ENCODE results near the gene PITPNC1. TPM values are rescaled to one million over a fixed set of nuclear protein-coding genes. Genes with fewer than 3 reads are reported as not detected.

Gene PITPNC1
- total RNA-seq, 1 experiment from 2014 or later: 22.3 TPM

DNA sequence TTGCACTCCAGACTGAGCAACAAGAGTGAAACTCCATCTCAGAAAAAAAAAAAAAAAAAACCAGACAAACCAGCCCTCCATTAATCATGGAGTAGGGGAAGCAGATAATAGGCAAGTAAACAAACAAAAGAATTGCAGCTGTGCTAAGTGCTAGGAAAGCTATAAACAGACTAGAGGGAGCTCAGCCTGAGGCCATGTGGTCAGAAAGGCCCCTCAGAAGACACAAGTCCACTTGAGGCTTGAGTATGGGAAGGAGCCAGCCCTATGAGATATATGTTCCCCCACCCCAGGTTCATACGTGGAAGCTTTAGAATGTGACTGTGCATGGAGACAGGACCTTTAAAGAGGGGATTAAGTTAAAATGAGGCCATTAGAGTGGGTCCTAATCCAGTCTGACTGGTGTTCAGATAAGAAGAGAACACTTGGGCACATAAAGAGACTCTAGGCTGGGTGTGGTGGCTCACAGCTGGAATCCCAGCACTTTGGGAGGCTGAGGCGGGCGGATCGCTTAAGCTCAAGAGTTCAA lies 208.1 kb downstream of the PITPNC1 start:
- DNase-seq: no peak
- Histone ChIP-seq H3K4me3 (ENCODE audit: insufficient read depth, low read depth, low read length) (no peak overlapping the region), H3K36me3 (replicated peaks; ENCODE audit: control insufficient read depth, insufficient read depth, low read length) (no peaks in the 10 kb centered on the region), H3K27me3 (ENCODE audit: control insufficient read depth, insufficient read depth, low read length) (no peaks in the 10 kb centered on the region)

DNA sequence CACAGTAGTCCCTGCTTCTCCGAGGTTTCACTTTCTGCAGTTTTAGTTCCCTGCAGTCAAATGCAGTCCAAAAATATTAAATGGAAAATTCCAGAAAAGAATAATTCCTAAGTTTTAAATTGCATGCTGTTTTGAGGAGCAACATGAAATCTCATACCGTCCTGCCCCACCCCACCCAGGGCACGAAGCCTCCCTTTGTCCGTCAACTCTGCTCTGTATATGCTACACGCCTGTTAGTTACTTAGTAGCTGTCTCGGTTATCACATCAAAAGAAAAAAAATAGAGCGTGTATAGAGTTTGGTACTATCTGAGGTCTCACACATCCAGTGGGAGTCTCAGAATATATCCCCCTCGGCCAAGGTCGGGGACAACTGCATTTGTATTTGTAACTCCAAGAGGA lies 211.2 kb downstream of the PITPNC1 start:
- no peak for DNase-seq

DNA sequence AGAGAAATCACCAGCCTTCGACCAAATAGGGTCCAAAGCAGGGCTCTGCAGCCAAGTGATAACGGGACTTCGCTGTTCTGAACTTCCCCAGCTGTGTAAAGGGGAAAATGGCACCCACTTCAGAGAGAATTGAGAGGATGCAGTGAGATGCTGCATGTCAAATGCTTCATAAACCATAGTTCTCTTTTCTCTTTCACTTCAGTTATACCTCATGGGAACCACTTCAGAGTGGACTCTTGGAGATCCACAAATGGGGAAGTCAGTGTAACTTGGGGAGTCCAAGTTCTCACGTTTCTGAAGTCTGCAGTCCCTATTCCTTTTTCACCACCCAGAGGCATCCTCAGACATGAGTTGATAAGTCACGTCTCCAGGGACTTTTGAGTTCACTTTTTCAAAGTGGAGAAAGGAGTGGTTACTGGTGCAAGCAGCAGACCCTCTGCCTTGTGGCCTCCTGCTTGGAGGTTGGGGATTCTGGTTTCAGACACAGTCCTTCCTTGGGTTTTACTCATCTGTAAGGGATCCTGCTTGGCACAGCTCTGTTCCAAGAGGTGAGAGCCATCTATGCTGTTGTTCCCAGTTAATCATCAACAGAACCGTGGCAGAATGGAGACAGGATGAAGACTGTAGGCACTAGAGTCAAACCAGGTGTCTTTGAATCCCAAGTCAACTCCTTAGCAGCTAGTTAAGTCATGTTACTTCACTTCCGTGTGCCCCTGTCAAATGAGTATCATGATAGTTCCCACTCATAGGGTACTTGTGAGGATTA lies 217.2 kb downstream of the PITPNC1 start:
- H3K4me3 ChIP-seq (ENCODE audit: insufficient read depth, low read depth, low read length): no peak overlapping the region
- no peaks in the 10 kb centered on the region for H3K36me3 ChIP-seq (replicated peaks; ENCODE audit: control insufficient read depth, insufficient read depth, low read length)
- DNase-seq: no peak
- H3K27me3 ChIP-seq (ENCODE audit: control insufficient read depth, insufficient read depth, low read length): no peaks in the 10 kb centered on the region

More for the DNA sequence above, 211.2 kb downstream of the PITPNC1 start:
- no peaks in the 10 kb centered on the region for H3K27me3 ChIP-seq (ENCODE audit: control insufficient read depth, insufficient read depth, low read length)
- no peaks in the 10 kb centered on the region for H3K36me3 ChIP-seq (replicated peaks; ENCODE audit: control insufficient read depth, insufficient read depth, low read length)
- H3K4me3 ChIP-seq (ENCODE audit: insufficient read depth, low read depth, low read length): no peak overlapping the region

DNA sequence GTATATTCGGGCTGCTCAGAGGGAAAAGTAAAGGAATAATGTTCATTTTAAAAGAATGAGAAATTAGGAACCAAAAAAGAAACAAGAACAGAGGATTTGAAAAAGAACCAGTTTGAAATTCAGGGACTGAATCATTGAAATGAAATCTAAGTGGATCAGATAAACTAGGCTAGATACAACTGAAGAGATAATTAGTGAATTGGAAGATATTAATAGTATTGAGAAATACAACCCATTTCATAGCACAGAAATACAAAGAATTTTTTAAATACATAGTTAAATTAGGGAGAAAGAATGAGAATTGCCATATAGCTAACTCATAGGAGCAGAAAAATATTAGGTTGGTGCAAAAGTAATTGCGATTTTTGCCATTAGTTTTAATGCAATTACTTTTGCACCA lies 223.3 kb downstream of the PITPNC1 start:
- no peaks in the 10 kb centered on the region for H3K36me3 ChIP-seq (replicated peaks; ENCODE audit: control insufficient read depth, insufficient read depth, low read length)
- no peak for DNase-seq
- H3K4me3 ChIP-seq (ENCODE audit: insufficient read depth, low read depth, low read length): no peak overlapping the region
- H3K27me3 ChIP-seq (ENCODE audit: control insufficient read depth, insufficient read depth, low read length): no peaks in the 10 kb centered on the region

DNA sequence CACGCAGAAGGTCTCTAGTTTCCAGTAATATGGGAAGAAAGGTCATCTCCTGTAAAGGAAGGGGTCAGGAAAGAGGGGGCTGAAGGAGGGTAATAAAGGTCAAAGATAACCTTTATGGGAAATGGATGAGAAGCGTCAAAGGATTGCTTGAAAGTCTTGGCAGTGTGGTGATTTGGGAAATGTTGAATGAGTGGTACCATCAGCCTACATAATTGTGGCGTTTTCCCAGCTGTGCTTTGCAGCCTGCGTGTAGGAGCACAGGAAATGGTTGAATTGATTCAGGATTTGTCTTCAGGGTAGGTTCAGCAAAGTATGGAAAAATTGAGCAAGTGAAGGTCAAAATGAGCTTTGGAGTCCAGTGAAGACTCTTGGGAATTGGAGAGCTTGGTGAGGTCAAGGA lies 224.8 kb downstream of the PITPNC1 start:
- no peak for DNase-seq
- H3K4me3 ChIP-seq (ENCODE audit: insufficient read depth, low read depth, low read length): no peak overlapping the region
- no peaks in the 10 kb centered on the region for H3K27me3 ChIP-seq (ENCODE audit: control insufficient read depth, insufficient read depth, low read length)
- H3K36me3 ChIP-seq (replicated peaks; ENCODE audit: control insufficient read depth, insufficient read depth, low read length): no peaks in the 10 kb centered on the region

DNA sequence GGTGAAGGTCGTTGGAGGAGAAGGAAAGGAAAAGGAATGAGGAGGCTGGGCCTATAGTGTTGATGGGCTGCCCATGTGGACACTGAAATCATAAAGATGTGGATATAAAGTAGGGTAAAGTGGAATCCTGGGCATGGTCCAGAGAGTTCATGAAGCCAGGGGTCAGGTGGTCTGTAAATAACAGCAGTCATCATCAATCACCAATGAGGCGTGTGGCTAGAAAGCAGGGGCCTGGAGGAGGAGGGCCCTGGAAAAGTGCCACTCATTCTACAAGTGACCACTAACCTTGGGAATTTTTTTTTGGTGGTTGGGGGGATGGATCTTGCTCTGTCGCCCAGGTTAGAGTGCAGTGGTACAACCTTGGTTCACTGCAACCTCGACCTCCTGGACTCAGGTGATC lies 225.4 kb downstream of the PITPNC1 start:
- no peak for DNase-seq
- Histone ChIP-seq H3K27me3 (ENCODE audit: control insufficient read depth, insufficient read depth, low read length) (no peaks in the 10 kb centered on the region), H3K4me3 (ENCODE audit: insufficient read depth, low read depth, low read length) (no peak overlapping the region), H3K36me3 (replicated peaks; ENCODE audit: control insufficient read depth, insufficient read depth, low read length) (no peaks in the 10 kb centered on the region)

DNA sequence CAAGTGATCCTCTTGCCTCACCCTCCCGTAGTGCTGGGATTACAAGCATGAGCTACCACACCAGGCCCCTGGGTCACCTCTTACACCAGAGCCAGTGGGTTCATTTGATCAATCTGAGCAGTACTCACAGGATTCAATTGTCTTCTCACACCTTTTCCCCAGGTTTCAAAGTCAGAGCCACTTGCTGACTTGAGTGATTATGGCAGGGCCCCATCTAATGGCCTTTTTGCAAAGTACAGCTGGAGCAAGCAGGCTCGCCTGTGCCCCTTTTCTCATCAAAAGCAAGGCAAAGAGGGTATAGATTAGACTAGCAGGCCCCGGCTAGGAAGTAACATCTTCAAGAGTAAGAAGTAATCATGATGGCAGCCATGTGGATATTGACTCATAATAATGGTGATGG lies 225.9 kb downstream of the PITPNC1 start:
- no peaks in the 10 kb centered on the region for H3K27me3 ChIP-seq (ENCODE audit: control insufficient read depth, insufficient read depth, low read length)
- no peaks in the 10 kb centered on the region for H3K36me3 ChIP-seq (replicated peaks; ENCODE audit: control insufficient read depth, insufficient read depth, low read length)
- H3K4me3 ChIP-seq (ENCODE audit: insufficient read depth, low read depth, low read length): no peak overlapping the region
- peak; percentile 80 for DNase-seq

DNA sequence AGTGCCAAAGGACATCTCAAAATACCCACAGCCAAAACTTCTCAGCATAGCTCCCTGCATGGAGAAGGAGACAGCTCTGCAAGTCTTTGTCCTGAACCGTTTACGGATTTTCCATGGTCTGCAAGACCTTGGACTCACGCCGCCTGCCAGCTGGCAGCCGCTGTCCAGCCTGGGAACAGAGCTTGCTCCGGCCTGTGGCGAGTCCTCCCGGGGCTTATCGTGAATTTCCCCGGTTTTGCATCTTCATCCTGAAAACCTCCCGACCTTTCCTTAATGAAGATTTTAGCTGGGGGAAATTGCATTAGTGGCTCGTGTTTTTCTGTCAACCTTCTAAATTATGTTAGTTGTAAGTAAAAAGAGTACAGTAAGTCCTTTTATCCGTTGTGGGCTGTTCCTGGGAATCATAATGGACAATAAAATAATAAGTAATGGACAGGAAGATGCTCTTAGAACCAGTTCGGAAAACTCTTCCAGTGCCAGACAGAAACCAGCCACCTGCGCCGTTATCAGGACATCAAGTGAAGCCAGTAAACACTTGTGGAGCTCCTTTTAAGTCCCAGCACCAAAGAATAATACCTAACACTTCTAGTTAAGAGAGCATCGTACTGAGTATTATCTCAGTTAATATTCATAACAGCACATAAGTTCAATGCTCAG lies 228.3 kb downstream of the PITPNC1 start:
- DNase-seq: no peak

DNA sequence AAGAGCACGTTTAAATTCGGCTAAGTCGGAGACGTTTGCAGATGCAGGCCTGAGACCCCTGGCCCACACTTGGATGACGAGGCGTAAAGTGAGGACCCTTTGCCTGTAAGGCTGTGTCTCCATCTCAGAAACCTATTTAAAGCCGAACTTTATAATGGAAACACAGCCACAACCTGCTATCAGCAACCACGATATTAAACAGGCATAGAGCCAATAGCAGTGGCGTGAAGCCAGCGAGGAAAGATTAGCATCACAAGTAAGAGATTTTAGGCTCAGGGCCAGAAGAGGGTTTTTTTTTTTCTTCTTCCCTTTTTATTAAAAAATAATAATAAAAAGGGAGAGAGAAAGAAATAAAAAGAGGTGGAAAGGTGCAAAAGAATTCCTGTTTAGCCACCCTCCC lies 229.4 kb downstream of the PITPNC1 start:
- Histone ChIP-seq H3K36me3 (replicated peaks; ENCODE audit: control insufficient read depth, insufficient read depth, low read length) (no peaks in the 10 kb centered on the region), H3K27me3 (ENCODE audit: control insufficient read depth, insufficient read depth, low read length) (no peaks in the 10 kb centered on the region), H3K4me3 (ENCODE audit: insufficient read depth, low read depth, low read length) (no peak overlapping the region)
- no peak for DNase-seq

More for the DNA sequence above, 228.3 kb downstream of the PITPNC1 start:
- Histone ChIP-seq H3K4me3 (ENCODE audit: insufficient read depth, low read depth, low read length) (no peak overlapping the region), H3K27me3 (ENCODE audit: control insufficient read depth, insufficient read depth, low read length) (no peaks in the 10 kb centered on the region), H3K36me3 (replicated peaks; ENCODE audit: control insufficient read depth, insufficient read depth, low read length) (no peaks in the 10 kb centered on the region)

DNA sequence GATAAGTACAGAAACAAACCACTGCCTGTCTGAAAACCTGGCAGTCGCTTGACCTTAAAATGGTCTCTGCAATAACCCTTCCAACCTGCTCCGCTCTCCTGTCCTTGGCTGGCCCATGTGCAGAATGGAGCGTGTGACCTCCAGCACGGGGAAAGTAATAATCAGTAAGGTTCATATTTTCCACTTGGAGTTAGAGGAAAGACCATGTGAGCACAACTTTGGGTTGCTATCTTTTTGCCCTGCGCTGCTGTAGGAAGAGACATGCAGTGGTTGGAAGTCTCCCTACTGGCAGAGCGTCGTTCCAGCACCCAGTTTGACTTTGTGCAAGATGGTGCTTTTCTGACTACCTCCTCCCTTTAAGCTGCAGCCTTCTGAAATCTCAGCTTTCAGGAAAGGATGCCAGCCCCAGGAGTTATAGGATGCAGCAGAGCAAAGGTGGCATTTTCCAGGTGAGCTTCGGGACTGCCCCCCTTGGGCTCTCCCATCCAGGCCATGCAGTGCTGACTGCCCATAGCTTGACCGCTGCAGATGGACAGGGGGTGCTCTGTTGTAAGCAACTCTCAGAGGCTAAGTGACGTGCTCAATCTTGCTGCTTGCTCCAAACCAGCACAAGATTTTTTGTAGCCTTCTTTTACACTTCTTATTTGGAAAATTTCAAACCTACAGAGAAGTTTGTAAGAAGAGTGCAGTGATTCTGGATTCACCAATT lies 230.0 kb downstream of the PITPNC1 start:
- DNase-seq: peak; percentile 41
- H3K36me3 ChIP-seq (replicated peaks; ENCODE audit: control insufficient read depth, insufficient read depth, low read length): no peaks in the 10 kb centered on the region

DNA sequence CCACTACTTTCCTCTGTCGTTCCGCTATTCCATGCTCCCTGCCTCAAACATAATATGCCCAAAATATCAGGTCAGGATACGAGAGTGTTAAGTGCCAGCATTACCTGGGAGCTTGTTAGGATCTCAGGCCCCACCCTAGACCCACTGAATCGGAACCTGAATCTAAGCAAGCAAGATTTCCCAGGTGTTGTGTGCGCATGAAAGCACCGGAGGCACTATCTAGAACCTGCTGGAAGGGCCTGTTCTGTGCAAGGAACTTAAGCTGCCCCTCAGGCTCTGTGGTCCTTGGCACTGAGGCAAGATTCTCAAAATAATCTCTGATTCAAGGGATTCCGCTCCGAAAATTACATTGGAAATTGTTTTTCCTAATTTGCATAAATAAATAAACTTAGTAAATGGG lies 233.0 kb downstream of the PITPNC1 start:
- Histone ChIP-seq H3K27me3 (ENCODE audit: control insufficient read depth, insufficient read depth, low read length) (no peaks in the 10 kb centered on the region), H3K4me3 (ENCODE audit: insufficient read depth, low read depth, low read length) (no peak overlapping the region), H3K36me3 (replicated peaks; ENCODE audit: control insufficient read depth, insufficient read depth, low read length) (no peaks in the 10 kb centered on the region)
- no peak for DNase-seq

More for the DNA sequence above, 230.0 kb downstream of the PITPNC1 start:
- Histone ChIP-seq H3K4me3 (ENCODE audit: insufficient read depth, low read depth, low read length) (no peak overlapping the region), H3K27me3 (ENCODE audit: control insufficient read depth, insufficient read depth, low read length) (no peaks in the 10 kb centered on the region)

DNA sequence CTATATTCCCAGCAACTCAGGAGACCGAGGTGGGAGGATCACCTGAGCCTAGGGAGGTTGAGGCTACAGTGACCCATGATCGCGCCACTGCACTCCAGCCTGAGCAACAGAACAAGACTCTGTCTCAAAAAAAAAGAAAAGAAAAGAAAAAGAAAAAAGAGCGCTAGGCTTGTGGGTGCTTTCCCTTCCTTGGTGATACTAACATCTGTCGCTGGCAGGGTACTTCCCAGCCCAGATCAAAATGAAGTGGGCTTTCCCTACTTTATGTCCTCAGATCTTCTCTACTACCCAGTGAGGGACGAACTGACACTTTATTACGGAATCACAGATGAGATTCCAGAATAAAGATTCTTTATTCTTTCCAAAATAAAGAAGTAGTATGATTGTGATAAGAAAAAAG lies 236.9 kb downstream of the PITPNC1 start:
- Histone ChIP-seq H3K27me3 (ENCODE audit: control insufficient read depth, insufficient read depth, low read length) (no peaks in the 10 kb centered on the region), H3K4me3 (ENCODE audit: insufficient read depth, low read depth, low read length) (no peak overlapping the region), H3K36me3 (replicated peaks; ENCODE audit: control insufficient read depth, insufficient read depth, low read length) (no peaks in the 10 kb centered on the region; the same call in none of the 2 replicates)
- no peak for DNase-seq

DNA sequence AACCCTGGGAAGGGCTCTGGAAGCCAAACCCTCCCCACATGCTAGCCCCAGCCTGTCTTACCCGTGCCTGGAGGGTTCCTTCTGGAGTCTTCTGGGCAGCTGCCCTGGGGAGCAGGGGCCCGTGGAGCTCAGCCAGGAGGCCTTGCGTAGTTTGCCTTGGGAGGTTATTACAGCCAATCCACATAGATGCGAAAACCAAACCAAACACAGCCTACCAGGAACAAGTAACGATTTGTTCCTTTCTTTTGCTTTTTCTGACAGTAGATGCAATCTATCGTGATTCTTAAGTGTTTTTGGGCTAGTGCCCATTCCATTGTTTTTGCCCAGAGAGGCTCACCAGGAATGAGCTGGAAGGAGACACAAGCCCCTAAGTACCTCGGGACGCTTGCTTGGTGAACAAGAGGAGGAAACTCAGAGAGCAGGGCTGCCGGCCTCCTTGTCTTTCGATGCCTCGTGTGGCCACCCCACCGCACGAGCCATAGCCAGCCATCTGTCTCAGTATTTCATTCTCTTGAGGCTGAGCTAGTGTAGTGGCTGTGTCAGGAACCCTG lies 238.0 kb downstream of the PITPNC1 start:
- no peaks in the 10 kb centered on the region; the same call in none of the 2 replicates for H3K36me3 ChIP-seq (replicated peaks; ENCODE audit: control insufficient read depth, insufficient read depth, low read length)
- no peak for DNase-seq
- no peak overlapping the region for H3K4me3 ChIP-seq (ENCODE audit: insufficient read depth, low read depth, low read length)
- H3K27me3 ChIP-seq (ENCODE audit: control insufficient read depth, insufficient read depth, low read length): no peaks in the 10 kb centered on the region

DNA sequence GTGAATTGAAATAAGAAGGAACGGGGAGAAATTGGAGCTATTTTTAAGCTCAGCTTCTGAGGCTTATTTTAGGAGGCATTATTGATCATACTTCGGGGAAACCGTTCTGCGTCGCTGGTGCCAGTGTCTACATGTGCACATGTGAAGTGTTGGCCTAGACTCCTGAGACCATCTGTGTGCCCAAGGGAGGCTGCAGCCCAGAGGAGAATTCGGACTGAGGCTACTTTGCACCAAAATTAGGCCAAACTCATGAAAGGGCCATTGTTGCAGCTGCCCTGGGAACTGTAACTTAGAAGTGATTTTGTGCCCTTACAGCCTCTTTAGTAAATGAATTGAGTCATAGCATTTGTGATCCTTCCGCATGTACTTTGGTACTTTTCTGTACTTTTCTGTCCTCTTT lies 238.7 kb downstream of the PITPNC1 start:
- DNase-seq: no peak
- no peak overlapping the region for H3K4me3 ChIP-seq (ENCODE audit: insufficient read depth, low read depth, low read length)

More for the DNA sequence above, 238.7 kb downstream of the PITPNC1 start:
- Histone ChIP-seq H3K27me3 (ENCODE audit: control insufficient read depth, insufficient read depth, low read length) (no peaks in the 10 kb centered on the region), H3K36me3 (replicated peaks; ENCODE audit: control insufficient read depth, insufficient read depth, low read length) (no peaks in the 10 kb centered on the region; the same call in none of the 2 replicates)
